H9 (cell line): ENCODE data around the gene CDKAL1. TPM values are rescaled to one million over a fixed set of nuclear protein-coding genes. Genes with fewer than 3 reads are reported as not detected.

Source experiments
- DNase-seq: peaks from one replicate; pipeline ENCODE4 v3.0.0-alpha.2; 2017
- H2AFZ ChIP-seq: one replicate; pipeline ENCODE4 v1.6.1; 2013; ENCODE audit warnings: mild to moderate bottlenecking, low read length, control low read depth, moderate library complexity
- H2AK5ac ChIP-seq: 2 replicates; pipeline ENCODE4 v1.6.1; 2013; ENCODE audit warnings: low read length, control low read depth, mixed read lengths; ENCODE audit not compliant: insufficient read length
- H2BK120ac ChIP-seq: one replicate; pipeline ENCODE4 v1.6.1; 2013; ENCODE audit warnings: low read depth, mild to moderate bottlenecking, low read length, control low read depth, inconsistent platforms; ENCODE audit not compliant: poor library complexity, severe bottlenecking
- H2BK12ac ChIP-seq: 2 replicates; pipeline ENCODE4 v1.6.1; 2013; ENCODE audit warnings: low read length, control low read depth, mixed read lengths, low read depth; ENCODE audit not compliant: insufficient read length
- H2BK15ac ChIP-seq: 2 replicates; pipeline ENCODE4 v1.6.1; 2013; ENCODE audit warnings: low read depth, low read length, control low read depth
- H2BK20ac ChIP-seq: one replicate; pipeline ENCODE4 v1.6.1; 2013; ENCODE audit warnings: low read depth, mild to moderate bottlenecking, low read length, control low read depth, inconsistent platforms; ENCODE audit not compliant: poor library complexity, severe bottlenecking
- H2BK5ac ChIP-seq: 2 replicates; pipeline ENCODE4 v1.6.1; 2013; ENCODE audit warnings: low read length, control low read depth, mixed read lengths; ENCODE audit not compliant: insufficient read length
- H3K14ac ChIP-seq: 2 replicates; pipeline ENCODE4 v1.6.1; 2013; ENCODE audit warnings: low read length, control low read depth; ENCODE audit not compliant: insufficient read depth
- H3K18ac ChIP-seq: 2 replicates; pipeline ENCODE4 v1.6.1; 2013; ENCODE audit warnings: low read depth, mild to moderate bottlenecking, mixed read lengths, low read length, control low read depth; ENCODE audit not compliant: insufficient read length
- H3K23ac ChIP-seq: 2 replicates; pipeline ENCODE4 v1.6.1; 2013; ENCODE audit warnings: low read length, control low read depth, mixed read lengths, low read depth; ENCODE audit not compliant: insufficient read length
- H3K23me2 ChIP-seq: 2 replicates; pipeline ENCODE4 v1.6.1; 2013; ENCODE audit warnings: low read depth, mild to moderate bottlenecking, mixed read lengths, low read length, control low read depth; ENCODE audit not compliant: insufficient read length, poor library complexity, severe bottlenecking
- H3K27ac ChIP-seq: 2 replicates; pipeline ENCODE4 v1.5.1; 2013; ENCODE audit warnings: low read length, control low read depth, mixed read lengths, low read depth; ENCODE audit not compliant: insufficient read length
- H3K27me3 ChIP-seq: 2 replicates; pipeline ENCODE4 v1.6.1; 2013; ENCODE audit warnings: low read length, control low read depth, inconsistent platforms; ENCODE audit not compliant: insufficient read depth
- H3K4ac ChIP-seq: 2 replicates; pipeline ENCODE4 v1.6.1; 2013; ENCODE audit warnings: low read depth, mild to moderate bottlenecking, control low read depth, inconsistent platforms, low read length, moderate library complexity
- H3K4me1 ChIP-seq: 2 replicates; pipeline ENCODE4 v1.6.1; 2013; ENCODE audit warnings: low read length, control low read depth, inconsistent platforms; ENCODE audit not compliant: insufficient read depth
- H3K4me2 ChIP-seq: 2 replicates; pipeline ENCODE4 v1.6.1; 2013; ENCODE audit warnings: low read length, control low read depth, mixed read lengths; ENCODE audit not compliant: insufficient read length, insufficient read depth
- H3K56ac ChIP-seq: 2 replicates; pipeline ENCODE4 v1.6.1; 2013; ENCODE audit warnings: low read depth, mild to moderate bottlenecking, mixed read lengths, low read length, control low read depth; ENCODE audit not compliant: insufficient read length
- H3K79me1 ChIP-seq: 2 replicates; pipeline ENCODE4 v1.6.1; 2013; ENCODE audit warnings: low read depth, mild to moderate bottlenecking, moderate library complexity, low read length, control low read depth, inconsistent platforms; ENCODE audit not compliant: insufficient read depth, poor library complexity, severe bottlenecking
- H3K79me2 ChIP-seq: 2 replicates; pipeline ENCODE4 v1.6.1; 2013; ENCODE audit warnings: low read length, control low read depth, inconsistent platforms; ENCODE audit not compliant: insufficient read depth
- H3K9ac ChIP-seq: 2 replicates; pipeline ENCODE4 v1.6.1; 2013; ENCODE audit warnings: low read length, control low read depth, mixed read lengths; ENCODE audit not compliant: insufficient read length; ENCODE audit errors: extremely low read depth
- H3K9me3 ChIP-seq: one replicate; pipeline ENCODE4 v1.6.1; 2013; ENCODE audit warnings: low read depth, low read length, inconsistent platforms; ENCODE audit not compliant: control insufficient read depth
- H3T11ph ChIP-seq: one replicate; pipeline ENCODE4 v1.6.1; 2013; ENCODE audit warnings: mild to moderate bottlenecking, low read length, control low read depth, inconsistent platforms
- H4K20me1 ChIP-seq: one replicate; pipeline ENCODE4 v1.6.1; 2013; ENCODE audit not compliant: control insufficient read depth, insufficient read length, insufficient read depth
- H4K5ac ChIP-seq: 2 replicates; pipeline ENCODE4 v1.6.1; 2013; ENCODE audit warnings: low read depth, mild to moderate bottlenecking, mixed read lengths, low read length, control low read depth; ENCODE audit not compliant: insufficient read length
- H4K8ac ChIP-seq: replicated peaks from 2 replicates; pipeline ENCODE4 v1.6.1; 2013; ENCODE audit warnings: low read length, control low read depth, mixed read lengths, low read depth; ENCODE audit not compliant: insufficient read length
- H4K91ac ChIP-seq: 2 replicates; pipeline ENCODE4 v1.6.1; 2013; ENCODE audit warnings: low read depth, mild to moderate bottlenecking, moderate library complexity, mixed read lengths, low read length, control low read depth; ENCODE audit not compliant: insufficient read length
- H3K27ac Mint-ChIP-seq, 3 experiments: 2 replicates in 2 of 3; 3 replicates in 1 of 3; pipeline ENCODE4 v1.8.0; 2020 to 2021; ENCODE audit warnings: mixed read lengths in 3 of 3, mild to moderate bottlenecking in 1 of 3, moderate library complexity in 1 of 3
- H3K27me3 Mint-ChIP-seq: 2 replicates; pipeline ENCODE4 v1.8.0; 2021; ENCODE audit warnings: low read depth, mild to moderate bottlenecking, moderate library complexity, mixed read lengths
- H3K36me3 Mint-ChIP-seq, 3 experiments: 2 replicates in 2 of 3; 3 replicates in 1 of 3; pipeline ENCODE4 v1.8.0; 2020 to 2021; ENCODE audit warnings: low read depth in 3 of 3, mixed read lengths in 3 of 3; ENCODE audit not compliant: insufficient read depth in 1 of 3
- H3K4me1 Mint-ChIP-seq, 2 experiments: 2 replicates each; pipeline ENCODE4 v1.8.0; 2020; ENCODE audit warnings: mixed read lengths in 2 of 2
- H3K4me3 Mint-ChIP-seq, 2 experiments: 2 replicates in 1 of 2; 3 replicates in 1 of 2; pipeline ENCODE4 v1.8.0; 2020 to 2021; ENCODE audit warnings: mild to moderate bottlenecking in 2 of 2, mixed read lengths in 2 of 2, moderate library complexity in 1 of 2
- H3K9me3 Mint-ChIP-seq, 2 experiments: 2 replicates in 1 of 2; 3 replicates in 1 of 2; pipeline ENCODE4 v1.8.0; 2020; ENCODE audit warnings: mild to moderate bottlenecking in 2 of 2, mixed read lengths in 2 of 2, moderate library complexity in 1 of 2
- whole genome bisulfite sequencing: extraction: QIAGEN DNeasy Blood & Tissue Kit; methylation state at CpG from one replicate; pipeline ENCODE4 v1.1.7; 2013; ENCODE audit warnings: missing lambda C conversion rate, low lambda C conversion rate, mixed read lengths; ENCODE audit not compliant: insufficient read length; ENCODE audit errors: extremely low coverage; 5-methylcytosine and 5-hydroxymethylcytosine counted together
- total RNA-seq: library from RNA; stranded (reverse); gene quantifications from 2 replicates; pipeline ENCODE4 v1.2.1, GENCODE V29; 2021
- TF ChIP-seq, protein P1 (sequence below): fragments of 200-600 bp; sonication (generic); conservative IDR thresholded peaks from 3 replicates; pipeline ENCODE4 v1.8.0; 2021; ENCODE audit warnings: antibody characterized with exemption, mild to moderate bottlenecking

Gene CDKAL1
- total RNA-seq, 1 experiment from 2014 or later, result 23.0 TPM

GRCh38 chr6:20716865-20717264 lies 182.6 kb downstream of the CDKAL1 start:
- H3K14ac ChIP-seq, result no peak overlapping the region
- no peak overlapping the region for H3K4ac ChIP-seq
- H3K4me2 ChIP-seq, result no peak overlapping the region
- H3K18ac ChIP-seq, result no peak overlapping the region
- H4K8ac ChIP-seq, result no peak overlapping the region
- no peak for DNase-seq
- no peak overlapping the region for H2BK5ac ChIP-seq
- H2BK20ac ChIP-seq, result no peak overlapping the region
- no peaks in the 10 kb centered on the region for H4K20me1 ChIP-seq
- Mint-ChIP-seq H3K9me3 (no peaks in the 10 kb centered on the region), H3K4me1 (peaks cover 13 to 18% of the 10 kb centered on the region in 2 experiments), H3K4me3 (no peak overlapping the region), H3K27me3 (no peaks in the 10 kb centered on the region), H3K27ac (no peak overlapping the region), H3K36me3 (no peaks in the 10 kb centered on the region; a peak in 1 of 7 replicates)
- no peaks in the 10 kb centered on the region for H3K79me2 ChIP-seq
- no peak overlapping the region for H2BK15ac ChIP-seq
- H2BK12ac ChIP-seq, result no peak overlapping the region
- no peak overlapping the region for H3K56ac ChIP-seq
- no peak overlapping the region for H4K91ac ChIP-seq
- H3K9ac ChIP-seq, result no peak overlapping the region
- no peaks in the 10 kb centered on the region for H3K79me1 ChIP-seq
- H3K27ac ChIP-seq, result no peak overlapping the region
- no peak overlapping the region for H3K23ac ChIP-seq
- no peaks in the 10 kb centered on the region for H3K27me3 ChIP-seq
- TF ChIP-seq, protein P1, sequence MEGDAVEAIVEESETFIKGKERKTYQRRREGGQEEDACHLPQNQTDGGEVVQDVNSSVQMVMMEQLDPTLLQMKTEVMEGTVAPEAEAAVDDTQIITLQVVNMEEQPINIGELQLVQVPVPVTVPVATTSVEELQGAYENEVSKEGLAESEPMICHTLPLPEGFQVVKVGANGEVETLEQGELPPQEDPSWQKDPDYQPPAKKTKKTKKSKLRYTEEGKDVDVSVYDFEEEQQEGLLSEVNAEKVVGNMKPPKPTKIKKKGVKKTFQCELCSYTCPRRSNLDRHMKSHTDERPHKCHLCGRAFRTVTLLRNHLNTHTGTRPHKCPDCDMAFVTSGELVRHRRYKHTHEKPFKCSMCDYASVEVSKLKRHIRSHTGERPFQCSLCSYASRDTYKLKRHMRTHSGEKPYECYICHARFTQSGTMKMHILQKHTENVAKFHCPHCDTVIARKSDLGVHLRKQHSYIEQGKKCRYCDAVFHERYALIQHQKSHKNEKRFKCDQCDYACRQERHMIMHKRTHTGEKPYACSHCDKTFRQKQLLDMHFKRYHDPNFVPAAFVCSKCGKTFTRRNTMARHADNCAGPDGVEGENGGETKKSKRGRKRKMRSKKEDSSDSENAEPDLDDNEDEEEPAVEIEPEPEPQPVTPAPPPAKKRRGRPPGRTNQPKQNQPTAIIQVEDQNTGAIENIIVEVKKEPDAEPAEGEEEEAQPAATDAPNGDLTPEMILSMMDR, result no peak
- no peaks in the 10 kb centered on the region for H3K23me2 ChIP-seq
- H3K4me1 ChIP-seq, result no peaks in the 10 kb centered on the region
- WGBS, result no CpG with 5 or more reads among the region's 1 CpG
- H4K5ac ChIP-seq, result no peak overlapping the region
- H2BK120ac ChIP-seq, result no peak overlapping the region
- no peak overlapping the region for H3T11ph ChIP-seq
- no peak overlapping the region for H2AFZ ChIP-seq
- H3K9me3 ChIP-seq, result no peaks in the 10 kb centered on the region
- no peak overlapping the region for H2AK5ac ChIP-seq
